ENCODE measurements around the gene FBN3.

- TF ChIP-seq CTCF (IDR thresholded peaks at IDR 0.05) (no peak), POLR2A (IDR thresholded peaks at IDR 0.05) (no peak), POLR2AphosphoS5 (IDR thresholded peaks at IDR 0.05) (no peak)
Observed at GRCh38 chr19:8129061-8129618, 20.3 kb downstream of the FBN3 start.

Measured in gastroesophageal sphincter (tissue), 3 donors.